Bronchus fibroblast of lung (primary cell): ENCODE measurements around the gene RAD51D. TPM values are rescaled to one million over a fixed set of nuclear protein-coding genes. Genes with fewer than 3 reads are reported as not detected.

ENCODE experiments used
- total RNA-seq: library from RNA; depleted of rRNA; stranded (reverse); fragments of >200 nt; gene quantifications from 2 replicates; pipeline ENCODE4 v1.2.3, GENCODE V29; 2015

Gene RAD51D
- total RNA-seq = 14.0 and 16.6 TPM in 2 replicates

DNA sequence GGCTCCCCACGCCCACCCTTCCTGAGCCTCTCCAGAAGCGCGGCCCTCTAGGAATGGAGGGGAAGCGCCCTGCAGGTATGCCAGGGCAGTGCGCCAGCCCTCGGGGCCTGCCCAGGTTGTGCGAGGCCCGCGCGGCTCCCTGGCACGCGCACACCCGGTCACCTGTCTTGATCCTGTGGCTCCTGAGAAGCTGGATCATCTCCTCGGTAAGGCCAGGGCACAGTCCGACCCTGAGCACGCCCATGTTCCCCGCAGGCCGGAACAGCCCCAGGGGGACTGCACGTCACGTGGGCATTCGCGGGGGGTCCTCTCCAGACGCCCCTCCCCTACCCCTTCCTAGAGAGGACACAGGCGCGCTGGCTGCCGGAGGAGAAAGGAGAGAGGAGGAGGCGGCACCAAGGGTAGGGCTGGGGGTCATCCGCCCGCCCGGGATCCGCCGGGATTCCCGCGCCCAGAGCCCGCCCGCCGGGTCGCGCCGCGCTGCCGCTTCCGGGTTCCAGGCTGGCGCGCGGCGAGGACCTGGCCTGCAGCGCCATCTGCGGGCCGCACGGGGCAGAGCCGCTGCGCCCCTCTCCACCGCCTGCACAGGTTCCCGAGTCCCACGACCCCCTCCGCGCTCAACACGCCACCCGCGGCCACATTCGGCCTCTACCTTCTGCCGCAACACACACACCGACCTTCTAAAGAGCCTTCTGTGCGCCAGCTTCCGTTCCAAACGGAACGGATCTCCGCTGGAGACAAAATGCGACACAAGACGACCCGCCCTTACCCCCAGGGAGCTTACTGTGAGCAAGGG is at the start of gene RAD51D:
Gene RAD51D (minus strand): TSS at position 491 of the 796 bp plus-strand sequence. CDS start 247 bp downstream, at position 244.

DNA sequence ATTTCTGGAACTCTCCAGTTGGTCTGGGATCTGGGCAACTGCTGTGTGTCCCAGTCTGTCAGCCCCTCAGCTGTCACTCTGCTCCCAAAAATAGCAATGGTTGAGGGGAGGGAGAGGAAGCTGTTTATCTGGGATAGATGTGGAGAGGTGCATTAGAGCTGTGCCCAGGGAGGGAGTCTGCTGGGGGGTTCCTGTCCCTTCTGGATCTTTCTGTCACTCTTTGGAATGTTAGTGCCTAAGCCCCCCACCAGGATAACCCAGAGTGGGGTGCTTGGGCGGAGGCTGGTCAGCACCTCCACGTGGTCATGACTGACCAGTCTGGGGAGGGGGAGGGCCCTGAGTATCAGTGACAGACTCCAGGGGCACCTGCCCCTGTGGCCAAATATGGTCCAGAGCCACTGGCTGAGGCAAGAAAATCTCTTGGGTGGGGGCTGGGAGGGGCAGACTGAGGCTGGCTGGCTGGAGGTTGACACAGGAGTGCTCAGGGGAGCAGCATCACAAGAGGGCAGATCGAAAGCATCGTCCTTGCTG is 27.8 kb upstream of the RAD51D start, which contains the start of gene UNC45B:
Gene UNC45B (plus strand): TSS at position 443 of the 531 bp plus-strand sequence. CDS start 447 bp downstream, outside the sequence.

DNA sequence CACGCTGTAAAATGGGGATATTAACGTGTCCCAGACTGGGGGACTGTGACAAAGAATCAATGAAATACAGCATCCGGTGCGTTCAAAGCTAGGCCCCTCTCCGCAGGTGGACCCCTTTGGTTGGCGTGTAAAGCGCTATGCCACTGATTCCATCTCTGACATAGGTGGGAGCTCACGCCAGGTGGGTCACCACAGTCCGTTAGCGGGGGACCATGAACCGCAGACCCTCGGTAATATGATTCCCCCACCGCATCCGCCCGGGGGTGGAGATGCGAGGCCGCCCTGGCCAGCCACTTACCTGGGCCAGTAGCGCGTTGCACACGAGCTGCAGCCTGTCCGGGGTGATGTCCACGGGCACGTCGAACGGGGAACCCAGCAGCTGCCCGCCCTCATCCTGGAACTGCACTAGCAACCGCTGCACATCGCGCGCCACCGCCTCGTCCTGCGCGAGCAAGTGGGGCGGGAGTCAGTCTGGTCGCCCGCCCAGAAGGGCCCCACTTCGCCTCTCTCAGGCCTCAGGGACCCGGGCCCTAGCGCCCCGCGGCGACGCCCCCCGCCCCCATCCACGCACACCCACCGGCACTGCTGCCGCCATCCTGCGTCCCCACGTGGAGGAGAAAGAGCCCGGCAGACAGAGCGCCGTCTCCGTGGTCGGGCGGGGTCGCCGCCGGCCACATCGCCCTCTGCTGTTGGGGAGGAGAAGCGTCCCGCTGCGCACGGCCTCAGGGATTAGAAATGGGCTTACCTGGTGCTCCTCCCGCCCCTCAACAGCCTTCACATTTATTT is 22.2 kb upstream of the RAD51D start, which contains the start of gene NLE1:
Gene NLE1 (minus strand): TSS at position 623 of the 786 bp plus-strand sequence. CDS start 28 bp downstream, at position 595.

DNA sequence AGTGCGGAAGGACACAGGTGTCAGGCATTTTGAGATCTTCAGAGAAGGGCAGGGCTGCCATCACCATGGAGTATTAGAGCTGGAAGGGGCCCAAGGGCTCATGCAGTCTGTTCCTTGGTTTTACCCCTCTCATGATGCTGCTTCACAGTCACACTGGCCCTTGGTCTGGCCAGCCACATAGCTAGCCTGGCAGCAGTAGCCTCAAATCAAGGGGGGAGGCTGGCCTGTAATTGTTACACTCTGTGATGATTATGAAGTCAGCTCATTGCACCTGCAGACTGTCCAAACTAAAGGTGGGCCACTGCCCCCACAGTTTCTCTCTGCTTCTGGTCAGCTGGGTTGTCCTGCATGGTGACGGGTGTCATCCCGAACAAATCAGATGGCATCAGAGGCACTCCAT is 1.7 kb upstream of the RAD51D start, which contains the start of gene FNDC8:
Gene FNDC8 (plus strand): TSS at position 301 of the 400 bp plus-strand sequence. CDS start 79 bp downstream, at position 380.

DNA sequence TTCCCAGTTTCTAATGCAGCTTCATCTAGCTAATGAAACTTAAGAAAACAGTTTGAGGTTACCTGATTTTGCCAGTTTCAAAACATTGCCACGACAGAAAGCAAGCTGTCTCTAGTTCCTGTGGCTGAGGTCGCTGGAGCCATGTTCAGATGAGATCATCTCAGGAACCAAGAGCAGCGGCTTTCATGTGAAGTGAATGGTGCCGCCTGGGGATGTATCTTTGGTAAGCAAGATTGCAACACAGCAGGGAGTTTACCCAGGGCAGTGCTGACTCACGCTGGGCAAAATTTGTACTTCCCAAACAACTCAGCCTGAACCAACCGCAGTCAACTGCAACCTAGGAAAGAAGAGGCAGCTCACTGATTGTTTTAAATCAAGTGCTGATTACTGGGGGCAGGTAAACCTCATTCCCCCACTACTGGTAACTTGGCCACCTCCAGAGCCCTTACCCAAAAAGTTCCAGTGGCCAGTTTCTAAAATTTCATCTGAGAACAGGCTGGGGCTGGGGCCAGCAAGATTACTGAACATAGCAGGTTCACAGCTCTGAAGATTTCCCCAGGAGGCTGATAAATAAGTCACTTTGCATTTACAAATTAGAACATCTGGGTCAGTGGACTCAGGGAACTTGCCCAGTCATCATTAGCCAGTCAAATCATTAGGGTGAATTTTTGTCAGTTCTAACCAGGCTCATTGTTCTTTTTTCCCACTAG is 56.0 kb downstream of the RAD51D start, which contains the start of gene RFFL:
Gene RFFL (minus strand): TSS at position 194 of the 710 bp plus-strand sequence. CDS start 37,154 bp downstream, outside the sequence.

Other genes starting within 250 kb of the RAD51D start
- 0.15 and 0.17 TPM in 2 replicates for gene CCT6B, start 158.4 kb downstream of the RAD51D start, total RNA-seq
- gene ZNF830, start 158.3 kb downstream of the RAD51D start, total RNA-seq = 6.7 and 7.4 TPM in 2 replicates
- gene LIG3, start 139.3 kb downstream of the RAD51D start, total RNA-seq = 33.3 and 36.4 TPM in 2 replicates
- gene RFFL, start 56.2 kb downstream of the RAD51D start, total RNA-seq = 12.8 and 13.5 TPM in 2 replicates
- not detected in 2 replicates for gene FNDC8, start 1.8 kb upstream of the RAD51D start, total RNA-seq
- gene NLE1, start 22.4 kb upstream of the RAD51D start, total RNA-seq = 22.7 and 23.2 TPM in 2 replicates
- not detected in 2 replicates for gene UNC45B, start 28.0 kb upstream of the RAD51D start, total RNA-seq
- gene SLC35G3, start 74.5 kb upstream of the RAD51D start, total RNA-seq = not detected in 2 replicates
- 27.4 and 30.9 TPM in 2 replicates for gene SLFN5, start 123.2 kb upstream of the RAD51D start, total RNA-seq